Liver (tissue), 3 donors: ENCODE measurements around the gene PDRG1.

Source experiments
- CTCF ChIP-seq: fragments of 150-350 bp; IDR thresholded peaks from 2 replicates; pipeline ENCODE4 v1.5.1; 2017; ENCODE audit warnings: improper control_type of control experiment, low read depth, low read length; ENCODE audit not compliant: missing input control
- EGR1 ChIP-seq, 2 donors: IDR thresholded peaks; 2 replicates each; pipeline ENCODE4 v1.6.1; 2016 to 2018; ENCODE audit warnings: antibody characterized with exemption in 2 of 2, low read depth in 2 of 2
- FOXA1 ChIP-seq: IDR thresholded peaks from 2 replicates; pipeline ENCODE4 v1.6.1; 2016; ENCODE audit warnings: antibody characterized with exemption
- HNF4G ChIP-seq: IDR thresholded peaks from 2 replicates; pipeline ENCODE4 v1.6.1; 2016; ENCODE audit warnings: antibody characterized with exemption
- JUND ChIP-seq, 2 donors: IDR thresholded peaks; 2 replicates each; pipeline ENCODE4 v1.6.1; 2016; ENCODE audit warnings: antibody characterized with exemption in 2 of 2
- MAX ChIP-seq: IDR thresholded peaks from 2 replicates; pipeline ENCODE4 v1.6.1; 2016; ENCODE audit warnings: antibody characterized with exemption
- RAD21 ChIP-seq, 2 donors: IDR thresholded peaks; 2 replicates each; pipeline ENCODE4 v1.6.1; 2016; ENCODE audit warnings: antibody characterized with exemption in 2 of 2, mild to moderate bottlenecking in 2 of 2
- REST ChIP-seq: IDR thresholded peaks from 2 replicates; pipeline ENCODE4 v1.6.1; 2016; ENCODE audit warnings: antibody characterized with exemption, mild to moderate bottlenecking
- SP1 ChIP-seq: IDR thresholded peaks from 2 replicates; pipeline ENCODE4 v1.6.1; 2018; ENCODE audit warnings: antibody characterized with exemption, mild to moderate bottlenecking
- YY1 ChIP-seq: IDR thresholded peaks from 2 replicates; pipeline ENCODE4 v1.6.1; 2016; ENCODE audit warnings: antibody characterized with exemption, mild to moderate bottlenecking
- ZBTB33 ChIP-seq: IDR thresholded peaks from 2 replicates; pipeline ENCODE4 v1.6.1; 2016; ENCODE audit warnings: antibody characterized with exemption
- donor health status: healthy.
- donor health status: healthy.

- TF ChIP-seq CTCF (no peak), ZBTB33 (no peak), REST (no peak), RAD21 (IDR thresholded peaks at IDR 0.05) (no peak), MAX (no peak), EGR1 (IDR thresholded peaks at IDR 0.05; ENCODE audit: low read depth in 2 of 2) (no peak), FOXA1 (no peak), YY1 (no peak), JUND (IDR thresholded peaks at IDR 0.05) (no peak), HNF4G (no peak), SP1 (no peak)
Observed at GRCh38 chr20:31996996-31997395, 45.1 kb upstream of the PDRG1 start.
